GM12892 (cell line): ENCODE data around the gene PRKAR1A.
"Not testable (repeated sequence)": the region's sequence is repeated elsewhere in the genome, so short reads cannot be mapped to it uniquely, and the experiment has no call there.

Experiments used
- DNase-seq: peaks from one replicate; pipeline ENCODE4 v3.0.0; 2011; ENCODE audit not compliant: insufficient read length
- FAIRE-seq: peaks from 2 replicates; lab custom pipeline; 2011; peaks lifted over from hg19 to GRCh38; lab: Jason Lieb, UNC
- POLR2A ChIP-seq: IDR thresholded peaks from 2 replicates; pipeline ENCODE4 v1.6.1; 2011; ENCODE audit warnings: low read depth, low read length, control low read depth
- POLR2AphosphoS5 ChIP-seq: IDR thresholded peaks from 2 replicates; pipeline ENCODE4 v1.6.1; 2011; ENCODE audit warnings: low read depth, low read length, control low read depth
- TAF1 ChIP-seq: IDR thresholded peaks from 2 replicates; pipeline ENCODE4 v1.6.1; 2011; ENCODE audit warnings: low read depth, mild to moderate bottlenecking, control low read depth, low read length, borderline replicate concordance

The PRKAR1A gene

GRCh38 chr17:68577497-68577821 lies 65.2 kb downstream of the PRKAR1A start:
- TF ChIP-seq TAF1 = no peak
- no peak for TF ChIP-seq POLR2AphosphoS5
- TF ChIP-seq POLR2A = no peak
- FAIRE-seq = no peak
- no peak for DNase-seq

GRCh38 chr17:68578236-68578635 lies 66.0 kb downstream of the PRKAR1A start:
- no peak for FAIRE-seq
- DNase-seq = no peak
- TF ChIP-seq POLR2AphosphoS5 = no peak
- TF ChIP-seq TAF1 = no peak
- no peak for TF ChIP-seq POLR2A

- TF ChIP-seq POLR2AphosphoS5 = no peak
- no peak for TF ChIP-seq TAF1
- no peak for TF ChIP-seq POLR2A
- FAIRE-seq = no peak
- DNase-seq = no peak
These were observed 67.1 kb downstream of the PRKAR1A start for GRCh38 chr17:68579194-68579927.

GRCh38 chr17:68580236-68580770 lies 68.1 kb downstream of the PRKAR1A start:
- no peak for FAIRE-seq
- TF ChIP-seq POLR2AphosphoS5 (no peak), POLR2A (no peak), TAF1 (no peak)
- no peak for DNase-seq

GRCh38 chr17:68581863-68582645 lies 69.8 kb downstream of the PRKAR1A start:
- TF ChIP-seq TAF1 (no peak), POLR2A (no peak), POLR2AphosphoS5 (no peak)
- DNase-seq (no peak), FAIRE-seq (no peak)

- FAIRE-seq, DNase-seq: not testable (repeated sequence)
These were observed 70.6 kb downstream of the PRKAR1A start for GRCh38 chr17:68582867-68583266.

- TF ChIP-seq POLR2AphosphoS5 (no peak), TAF1 (no peak), POLR2A (no peak)
- no peak for DNase-seq
- no peak for FAIRE-seq
These were observed 72.5 kb downstream of the PRKAR1A start for GRCh38 chr17:68584581-68585303.

GRCh38 chr17:68585643-68586042 lies 73.4 kb downstream of the PRKAR1A start:
- FAIRE-seq = no peak
- DNase-seq = no peak
- no peak for TF ChIP-seq POLR2A
- no peak for TF ChIP-seq POLR2AphosphoS5
- TF ChIP-seq TAF1 = no peak

- FAIRE-seq (no peak), DNase-seq (no peak)
- TF ChIP-seq POLR2AphosphoS5 = no peak
- no peak for TF ChIP-seq TAF1
- TF ChIP-seq POLR2A = no peak
These were observed 74.8 kb downstream of the PRKAR1A start for GRCh38 chr17:68587026-68587425.

- no peak for FAIRE-seq
- DNase-seq = no peak
- no peak for TF ChIP-seq POLR2A
- no peak for TF ChIP-seq TAF1
- TF ChIP-seq POLR2AphosphoS5 = no peak
These were observed 75.6 kb downstream of the PRKAR1A start for GRCh38 chr17:68587847-68588246.

GRCh38 chr17:68588362-68588761 lies 76.1 kb downstream of the PRKAR1A start:
- FAIRE-seq (no peak), DNase-seq (no peak)
- TF ChIP-seq POLR2A (no peak), TAF1 (no peak), POLR2AphosphoS5 (no peak)

GRCh38 chr17:68589086-68589485 lies 76.9 kb downstream of the PRKAR1A start:
- TF ChIP-seq POLR2AphosphoS5 = no peak
- no peak for TF ChIP-seq POLR2A
- TF ChIP-seq TAF1 = no peak
- FAIRE-seq = no peak
- no peak for DNase-seq

- no peak for DNase-seq
- FAIRE-seq = no peak
- no peak for TF ChIP-seq POLR2AphosphoS5
- TF ChIP-seq TAF1 = no peak
- TF ChIP-seq POLR2A = no peak
These were observed 79.4 kb downstream of the PRKAR1A start for GRCh38 chr17:68591583-68591982.
